Ishikawa (cell line): Measurements from ENCODE around the gene CEACAM8.

ENCODE experiments used
- CEBPB ChIP-seq: IDR thresholded peaks from 2 replicates; pipeline ENCODE4 v1.6.1; 2012
- CREB1 ChIP-seq: IDR thresholded peaks from 2 replicates; pipeline ENCODE4 v1.6.1; 2012; ENCODE audit warnings: low read depth
- EGR1 ChIP-seq: IDR thresholded peaks from 2 replicates; pipeline ENCODE4 v1.6.1; 2012
- EP300 ChIP-seq: IDR thresholded peaks from 2 replicates; pipeline ENCODE4 v1.6.1; 2012; ENCODE audit warnings: borderline replicate concordance
- FOXM1 ChIP-seq: IDR thresholded peaks from 2 replicates; pipeline ENCODE4 v1.6.1; 2012; ENCODE audit warnings: low read depth, borderline replicate concordance
- MAX ChIP-seq: IDR thresholded peaks from 2 replicates; pipeline ENCODE4 v1.6.1; 2012
- NFIC ChIP-seq: IDR thresholded peaks from 2 replicates; pipeline ENCODE4 v1.6.1; 2012
- RAD21 ChIP-seq: IDR thresholded peaks from 2 replicates; pipeline ENCODE4 v1.6.1; 2012; ENCODE audit warnings: low read depth
- TAF1 ChIP-seq: IDR thresholded peaks from 2 replicates; pipeline ENCODE4 v1.6.1; 2012; ENCODE audit warnings: low read depth, mild to moderate bottlenecking
- TCF12 ChIP-seq: IDR thresholded peaks from 2 replicates; pipeline ENCODE4 v1.6.1; 2012; ENCODE audit warnings: low read depth
- TEAD4 ChIP-seq: IDR thresholded peaks from 2 replicates; pipeline ENCODE4 v1.6.1; 2012
- YY1 ChIP-seq: IDR thresholded peaks from 2 replicates; pipeline ENCODE4 v1.6.1; 2012; ENCODE audit warnings: low read depth
- ZBTB7A ChIP-seq: IDR thresholded peaks from 2 replicates; pipeline ENCODE4 v1.6.1; 2012; ENCODE audit warnings: low read depth
- TF ChIP-seq, protein P1 (sequence below): IDR thresholded peaks from 2 replicates; pipeline ENCODE4 v1.6.1; 2012; ENCODE audit warnings: low read depth, mild to moderate bottlenecking
- TF ChIP-seq, protein P2 (sequence below): IDR thresholded peaks from 2 replicates; pipeline ENCODE4 v1.6.1; 2012

CEACAM8 gene

DNA sequence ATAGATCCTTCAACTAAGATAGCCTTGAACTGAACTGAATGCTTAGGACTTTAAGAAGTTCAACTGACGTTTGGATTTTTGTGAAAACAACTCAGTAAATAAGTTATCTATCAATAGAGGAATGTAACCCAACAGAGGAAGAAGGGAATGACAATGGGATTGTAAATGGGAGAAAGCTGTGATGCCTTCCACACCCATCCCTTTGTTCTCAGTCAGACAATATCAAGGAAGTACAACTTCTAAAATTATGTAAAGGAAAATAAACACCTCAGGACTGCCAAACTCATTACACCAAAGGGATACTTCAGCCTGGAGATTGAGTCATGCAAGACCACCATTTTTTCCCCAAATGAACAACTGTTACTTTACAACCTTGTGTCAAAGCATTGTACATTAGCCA is 21.1 kb downstream of the CEACAM8 start:
- TF ChIP-seq, protein P1, sequence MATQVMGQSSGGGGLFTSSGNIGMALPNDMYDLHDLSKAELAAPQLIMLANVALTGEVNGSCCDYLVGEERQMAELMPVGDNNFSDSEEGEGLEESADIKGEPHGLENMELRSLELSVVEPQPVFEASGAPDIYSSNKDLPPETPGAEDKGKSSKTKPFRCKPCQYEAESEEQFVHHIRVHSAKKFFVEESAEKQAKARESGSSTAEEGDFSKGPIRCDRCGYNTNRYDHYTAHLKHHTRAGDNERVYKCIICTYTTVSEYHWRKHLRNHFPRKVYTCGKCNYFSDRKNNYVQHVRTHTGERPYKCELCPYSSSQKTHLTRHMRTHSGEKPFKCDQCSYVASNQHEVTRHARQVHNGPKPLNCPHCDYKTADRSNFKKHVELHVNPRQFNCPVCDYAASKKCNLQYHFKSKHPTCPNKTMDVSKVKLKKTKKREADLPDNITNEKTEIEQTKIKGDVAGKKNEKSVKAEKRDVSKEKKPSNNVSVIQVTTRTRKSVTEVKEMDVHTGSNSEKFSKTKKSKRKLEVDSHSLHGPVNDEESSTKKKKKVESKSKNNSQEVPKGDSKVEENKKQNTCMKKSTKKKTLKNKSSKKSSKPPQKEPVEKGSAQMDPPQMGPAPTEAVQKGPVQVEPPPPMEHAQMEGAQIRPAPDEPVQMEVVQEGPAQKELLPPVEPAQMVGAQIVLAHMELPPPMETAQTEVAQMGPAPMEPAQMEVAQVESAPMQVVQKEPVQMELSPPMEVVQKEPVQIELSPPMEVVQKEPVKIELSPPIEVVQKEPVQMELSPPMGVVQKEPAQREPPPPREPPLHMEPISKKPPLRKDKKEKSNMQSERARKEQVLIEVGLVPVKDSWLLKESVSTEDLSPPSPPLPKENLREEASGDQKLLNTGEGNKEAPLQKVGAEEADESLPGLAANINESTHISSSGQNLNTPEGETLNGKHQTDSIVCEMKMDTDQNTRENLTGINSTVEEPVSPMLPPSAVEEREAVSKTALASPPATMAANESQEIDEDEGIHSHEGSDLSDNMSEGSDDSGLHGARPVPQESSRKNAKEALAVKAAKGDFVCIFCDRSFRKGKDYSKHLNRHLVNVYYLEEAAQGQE = no peak
- TF ChIP-seq FOXM1 (no peak), EP300 (no peak), MAX (no peak), RAD21 (no peak), NFIC (no peak), TAF1 (no peak), EGR1 (no peak), TCF12 (no peak), CREB1 (no peak), YY1 (no peak), CEBPB (no peak), ZBTB7A (no peak), TEAD4 (no peak)
- TF ChIP-seq, protein P2, sequence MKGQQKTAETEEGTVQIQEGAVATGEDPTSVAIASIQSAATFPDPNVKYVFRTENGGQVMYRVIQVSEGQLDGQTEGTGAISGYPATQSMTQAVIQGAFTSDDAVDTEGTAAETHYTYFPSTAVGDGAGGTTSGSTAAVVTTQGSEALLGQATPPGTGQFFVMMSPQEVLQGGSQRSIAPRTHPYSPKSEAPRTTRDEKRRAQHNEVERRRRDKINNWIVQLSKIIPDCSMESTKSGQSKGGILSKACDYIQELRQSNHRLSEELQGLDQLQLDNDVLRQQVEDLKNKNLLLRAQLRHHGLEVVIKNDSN = no peak

DNA sequence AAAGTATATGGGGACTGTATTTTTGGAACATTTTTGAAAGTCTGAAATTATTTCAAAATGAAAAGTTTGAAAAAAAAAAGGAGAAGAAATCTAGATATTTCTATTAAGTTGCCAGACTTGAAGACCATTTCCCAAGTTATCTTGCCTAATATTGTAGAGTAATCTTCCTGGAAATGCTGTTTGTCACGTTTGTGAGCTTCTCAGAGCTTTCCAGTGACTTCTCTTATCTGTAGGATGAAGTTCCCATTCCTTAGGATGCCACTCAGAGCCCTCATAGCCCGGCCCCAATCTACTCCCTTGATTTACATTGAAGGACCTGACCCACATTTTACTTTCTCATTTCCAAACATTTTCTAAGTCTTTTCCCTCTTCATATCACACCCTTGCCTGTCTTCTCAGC is 23.6 kb downstream of the CEACAM8 start:
- TF ChIP-seq MAX = no peak
- no peak for TF ChIP-seq RAD21
- TF ChIP-seq ZBTB7A = no peak
- TF ChIP-seq CEBPB = no peak

DNA sequence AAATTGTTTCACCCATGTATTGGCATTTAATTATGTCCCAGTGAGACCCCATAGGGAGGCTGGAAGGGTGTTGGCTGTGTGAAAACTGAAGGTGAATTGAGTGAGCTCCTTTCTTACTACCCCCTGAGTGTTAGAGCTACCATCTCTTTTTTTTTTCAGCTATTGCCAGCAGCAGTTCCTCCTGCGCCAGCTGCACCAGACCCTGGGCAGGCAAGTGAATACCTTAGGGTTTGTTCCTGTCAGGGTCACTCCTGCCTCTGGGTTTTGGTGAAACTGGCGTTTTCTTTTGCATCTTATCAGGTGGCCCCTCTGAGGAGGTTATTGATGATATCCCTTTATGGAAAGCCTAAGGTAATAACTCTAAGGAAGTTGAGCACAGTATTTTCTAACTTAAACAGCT is 25.5 kb downstream of the CEACAM8 start:
- no peak for TF ChIP-seq RAD21
- TF ChIP-seq TAF1 = no peak
- TF ChIP-seq CEBPB = no peak
- TF ChIP-seq YY1 = no peak
- no peak for TF ChIP-seq TCF12

GRCh38 chr19:42568006-42568405 is 26.7 kb downstream of the CEACAM8 start:
- TF ChIP-seq FOXM1 (no peak), YY1 (no peak)

DNA sequence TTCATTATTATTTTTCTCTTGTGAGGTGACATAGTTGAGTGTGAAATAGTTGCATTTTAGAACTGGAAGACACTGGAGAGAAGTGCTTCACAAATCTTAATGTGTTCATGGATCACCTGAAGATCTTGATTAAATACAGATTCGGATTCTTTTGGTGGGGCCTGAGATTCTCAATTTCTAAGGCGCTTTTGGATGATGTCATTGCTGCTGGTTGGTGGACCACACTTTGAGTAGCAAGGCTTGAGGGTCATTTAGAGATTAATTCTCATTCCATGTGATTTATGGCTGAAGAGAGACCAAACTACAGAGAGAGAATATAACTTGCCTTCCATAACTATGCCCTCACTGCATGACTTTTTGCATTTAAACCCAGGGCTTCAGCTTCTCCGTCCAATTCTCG is 27.2 kb downstream of the CEACAM8 start:
- TF ChIP-seq, protein P2 = no peak
- no peak for TF ChIP-seq ZBTB7A
- no peak for TF ChIP-seq EGR1
- TF ChIP-seq EP300 = no peak

DNA sequence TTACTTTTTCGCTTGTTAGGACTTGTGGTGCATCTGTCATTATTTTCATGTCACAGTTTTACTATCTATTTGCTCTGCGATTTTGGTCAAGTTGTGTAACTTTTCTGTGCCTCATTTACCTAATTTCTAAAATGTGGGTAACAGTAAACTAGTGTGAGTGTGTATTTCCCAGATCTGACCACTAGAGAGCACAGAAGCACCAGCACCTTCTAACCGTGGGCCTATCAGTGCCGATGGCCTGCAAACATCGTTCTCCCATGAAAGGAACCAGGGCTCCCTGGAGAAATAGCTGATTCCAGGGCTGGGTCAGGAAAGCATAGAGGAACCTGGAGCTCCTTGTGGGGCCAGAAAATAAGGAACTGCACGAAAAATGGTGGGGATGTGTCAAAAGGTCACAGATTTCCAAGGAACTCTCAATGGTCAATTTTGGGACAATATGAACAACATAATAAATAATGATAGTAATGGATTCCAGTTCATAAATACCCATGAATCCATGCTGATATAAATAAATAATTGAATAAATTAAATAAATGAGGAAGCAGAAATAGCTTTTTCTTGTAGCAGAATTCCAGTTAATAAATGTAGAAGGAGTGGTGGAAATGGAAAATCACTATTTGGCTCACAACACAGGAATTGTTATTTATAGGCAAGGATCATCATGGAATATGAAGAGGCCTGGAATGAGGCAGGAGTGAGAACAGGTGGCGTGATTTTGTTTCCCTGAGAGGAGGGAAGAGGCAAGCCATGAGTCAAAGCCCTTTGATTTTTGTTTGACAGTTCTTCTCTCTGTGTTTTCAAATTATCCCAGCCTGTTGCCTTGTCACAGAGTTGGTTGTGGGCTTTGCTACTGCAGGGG is 31.1 kb downstream of the CEACAM8 start:
- TF ChIP-seq RAD21 = peak; percentile 44; the same call in 1 of the 2 replicates
- TF ChIP-seq, protein P1 = no peak

DNA sequence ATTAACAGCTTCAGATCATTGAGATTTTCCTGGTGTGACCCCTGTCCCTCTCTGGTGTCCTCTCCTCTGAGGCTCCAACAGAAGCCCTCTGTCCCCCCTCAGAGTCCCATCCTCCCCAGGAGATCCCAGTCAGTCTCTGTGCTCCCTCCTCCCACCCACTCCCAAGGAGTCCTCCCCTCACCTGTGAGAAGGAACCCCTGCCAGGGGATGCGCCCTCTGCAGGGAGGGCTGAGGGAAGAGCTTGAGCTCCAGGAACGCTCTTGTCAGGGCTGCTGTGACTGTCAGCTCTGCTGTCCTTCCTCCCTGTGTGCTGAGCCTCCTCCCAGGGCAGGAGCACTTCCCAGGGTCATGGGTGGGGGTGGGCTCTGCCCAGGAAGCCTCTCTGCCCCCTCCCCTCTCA is 33.2 kb downstream of the CEACAM8 start:
- no peak for TF ChIP-seq YY1

DNA sequence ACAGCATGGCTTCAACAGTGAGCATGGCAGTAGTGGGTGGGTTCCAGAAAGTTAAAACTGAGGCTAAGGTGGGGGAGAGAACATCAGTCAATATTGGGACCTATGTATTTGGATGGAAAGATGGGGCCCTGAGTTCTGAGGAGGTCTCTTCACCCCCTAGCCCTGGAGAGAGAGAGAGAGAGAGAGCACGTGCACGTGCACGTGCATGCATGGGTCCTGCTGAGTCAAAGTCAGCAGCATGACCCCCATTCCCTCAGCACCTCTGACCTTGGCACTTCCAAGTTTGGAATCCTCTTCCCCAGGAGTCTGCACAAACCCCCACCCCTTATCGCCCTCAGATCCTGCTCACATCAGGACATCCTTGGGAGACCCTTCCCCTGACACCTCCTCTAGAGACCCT is 34.0 kb downstream of the CEACAM8 start:
- no peak for TF ChIP-seq EGR1
- no peak for TF ChIP-seq ZBTB7A
- TF ChIP-seq YY1 = no peak
- TF ChIP-seq CEBPB = no peak
- TF ChIP-seq TAF1 = no peak
- no peak for TF ChIP-seq EP300
- TF ChIP-seq, protein P1 = no peak
- no peak for TF ChIP-seq RAD21
- no peak for TF ChIP-seq CREB1
- no peak for TF ChIP-seq NFIC
- TF ChIP-seq TCF12 = no peak
- TF ChIP-seq MAX = no peak
- TF ChIP-seq FOXM1 = no peak
- no peak for TF ChIP-seq TEAD4
